ENCODE measurements around the gene NCMAP.

- TF ChIP-seq, protein P1, sequence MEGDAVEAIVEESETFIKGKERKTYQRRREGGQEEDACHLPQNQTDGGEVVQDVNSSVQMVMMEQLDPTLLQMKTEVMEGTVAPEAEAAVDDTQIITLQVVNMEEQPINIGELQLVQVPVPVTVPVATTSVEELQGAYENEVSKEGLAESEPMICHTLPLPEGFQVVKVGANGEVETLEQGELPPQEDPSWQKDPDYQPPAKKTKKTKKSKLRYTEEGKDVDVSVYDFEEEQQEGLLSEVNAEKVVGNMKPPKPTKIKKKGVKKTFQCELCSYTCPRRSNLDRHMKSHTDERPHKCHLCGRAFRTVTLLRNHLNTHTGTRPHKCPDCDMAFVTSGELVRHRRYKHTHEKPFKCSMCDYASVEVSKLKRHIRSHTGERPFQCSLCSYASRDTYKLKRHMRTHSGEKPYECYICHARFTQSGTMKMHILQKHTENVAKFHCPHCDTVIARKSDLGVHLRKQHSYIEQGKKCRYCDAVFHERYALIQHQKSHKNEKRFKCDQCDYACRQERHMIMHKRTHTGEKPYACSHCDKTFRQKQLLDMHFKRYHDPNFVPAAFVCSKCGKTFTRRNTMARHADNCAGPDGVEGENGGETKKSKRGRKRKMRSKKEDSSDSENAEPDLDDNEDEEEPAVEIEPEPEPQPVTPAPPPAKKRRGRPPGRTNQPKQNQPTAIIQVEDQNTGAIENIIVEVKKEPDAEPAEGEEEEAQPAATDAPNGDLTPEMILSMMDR (conservative IDR thresholded peaks at IDR 0.05 in 1 of 2, IDR thresholded peaks at IDR 0.05 in 1 of 2; ENCODE audit: low read depth in 1 of 2, low read length in 2 of 2) = no peak
- TF ChIP-seq EZH2 (IDR thresholded peaks at IDR 0.05; ENCODE audit: low read length, missing control alignments) = no peak
Measured at GRCh38 chr1:24586119-24586518, 30.2 kb downstream of the NCMAP start.

Data from fibroblast of lung (primary cell).